IPS DF 6.9 (cell line): ENCODE measurements around the gene KRTAP21-3.
"Not testable (repeated sequence)": the region's sequence is repeated elsewhere in the genome, so short reads cannot be mapped to it uniquely, and the experiment has no call there.

Experiments used
- DNase-seq: peaks from one replicate; pipeline ENCODE4 v3.0.0-alpha.2; 2013; ENCODE audit warnings: low read depth, low spot score
- H3K27ac ChIP-seq: one replicate; pipeline ENCODE4 v1.5.1; 2013; ENCODE audit warnings: low read length, control low read depth
- H3K27me3 ChIP-seq: 2 replicates; pipeline ENCODE4 v1.6.1; 2013; ENCODE audit warnings: mild to moderate bottlenecking, low read length; ENCODE audit not compliant: control insufficient read depth, insufficient read depth
- H3K36me3 ChIP-seq: 2 replicates; pipeline ENCODE4 v1.6.1; 2013; ENCODE audit warnings: low read length; ENCODE audit not compliant: control insufficient read depth, insufficient read depth
- H3K4me1 ChIP-seq: 2 replicates; pipeline ENCODE4 v1.6.1; 2013; ENCODE audit warnings: low read length; ENCODE audit not compliant: control insufficient read depth, insufficient read depth
- H3K4me3 ChIP-seq: 2 replicates; pipeline ENCODE4 v1.5.1; 2013; ENCODE audit warnings: mild to moderate bottlenecking, low read length
- H3K9me3 ChIP-seq: 2 replicates; pipeline ENCODE4 v1.6.1; 2013; ENCODE audit warnings: low read length, inconsistent platforms; ENCODE audit not compliant: control insufficient read depth, insufficient read depth
- WGBS: extraction: QIAGEN DNeasy Blood & Tissue Kit; methylation state at CpG from one replicate; pipeline ENCODE4 v1.1.7; 2013; ENCODE audit warnings: mixed read lengths, missing lambda C conversion rate; ENCODE audit not compliant: insufficient read length, insufficient coverage; 5-methylcytosine and 5-hydroxymethylcytosine counted together

The KRTAP21-3 gene

GRCh38 chr21:30718239-30718909 lies at the start of gene KRTAP21-3:
Gene KRTAP21-3 (minus strand): TSS chr21:30718777. CDS start chr21:30718759, 18 bp downstream.
- Histone ChIP-seq H3K27ac (no peak within 1 kb of the TSS), H3K9me3 (no peaks in the 10 kb centered on the region; the same call in 1 of the 2 replicates), H3K4me1 (no peaks in the 10 kb centered on the region), H3K36me3 (no peaks in the 10 kb centered on the region), H3K4me3 (no peak within 1 kb of the TSS), H3K27me3 (no peaks in the 10 kb centered on the region)
- DNase-seq, result no peak
- no CpG with 5 or more reads among the region's 3 CpGs for WGBS

DNA sequence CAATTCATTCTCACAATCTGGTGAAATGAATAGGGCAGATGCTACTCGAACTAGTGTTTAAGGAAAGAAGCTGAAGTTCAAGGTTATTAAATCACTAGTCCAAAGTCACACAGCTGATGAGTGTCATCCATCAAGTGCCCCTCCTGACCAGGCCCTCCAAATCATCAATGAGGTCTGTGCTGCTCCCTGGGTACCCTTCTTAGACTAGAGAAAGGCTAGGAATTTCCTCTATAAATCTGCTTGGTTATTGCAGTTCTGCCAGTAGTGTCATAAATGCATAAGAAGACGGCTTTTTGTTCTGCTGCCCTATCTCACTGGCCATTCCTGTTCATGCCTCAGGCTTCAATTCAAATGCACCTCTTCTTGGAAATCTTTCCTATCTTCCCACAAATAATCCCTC lies 42.2 kb upstream of the KRTAP21-3 start:
- no peak overlapping the region for H3K27ac ChIP-seq
- WGBS, result no CpG with 5 or more reads among the region's 2 CpGs
- H3K9me3 ChIP-seq, result peaks cover 9% of the 10 kb centered on the region
- H3K4me3 ChIP-seq, result no peak overlapping the region
- H3K36me3 ChIP-seq, result no peaks in the 10 kb centered on the region
- no peaks in the 10 kb centered on the region for H3K4me1 ChIP-seq
- no peak for DNase-seq
- H3K27me3 ChIP-seq, result no peaks in the 10 kb centered on the region

DNA sequence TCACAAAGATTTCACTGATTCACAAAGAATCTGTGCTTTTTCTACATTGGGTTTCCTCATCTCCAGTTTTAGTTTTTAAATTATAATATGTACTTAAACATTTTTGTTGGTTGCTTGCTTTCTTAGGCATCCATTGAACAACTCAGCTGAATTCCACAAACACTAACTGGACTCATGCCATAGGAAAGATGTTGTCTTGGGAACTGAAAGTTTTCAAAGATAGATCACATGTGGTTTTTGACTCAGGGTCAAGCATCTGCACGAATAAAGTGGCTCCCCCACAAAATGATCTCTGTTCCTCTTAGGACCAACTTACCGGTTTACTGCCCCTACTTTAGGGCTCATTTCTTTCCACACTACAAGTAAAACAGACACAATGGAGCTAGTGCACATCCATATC lies 39.7 kb upstream of the KRTAP21-3 start:
- no peaks in the 10 kb centered on the region for H3K4me1 ChIP-seq
- no peaks in the 10 kb centered on the region for H3K36me3 ChIP-seq
- WGBS, result no CpG with 5 or more reads among the region's 2 CpGs
- peaks cover 10% of the 10 kb centered on the region for H3K9me3 ChIP-seq
- DNase-seq, result no peak
- H3K27me3 ChIP-seq, result no peaks in the 10 kb centered on the region
- no peak overlapping the region for H3K27ac ChIP-seq
- H3K4me3 ChIP-seq, result no peak overlapping the region

- H3K36me3 ChIP-seq, DNase-seq, H3K9me3 ChIP-seq, H3K4me3 ChIP-seq, H3K27ac ChIP-seq, H3K4me1 ChIP-seq, H3K27me3 ChIP-seq: not testable (repeated sequence)
- WGBS, result no CpG with 5 or more reads among the region's 2 CpGs
Measured at GRCh38 chr21:30755328-30755727, 36.8 kb upstream of the KRTAP21-3 start, which contains the start of gene KRTAP21-1. Gene KRTAP21-1 (minus strand): TSS chr21:30755428. CDS start chr21:30755378, 50 bp downstream.

- H3K27me3 ChIP-seq, result no peaks in the 10 kb centered on the region
- H3K4me3 ChIP-seq, result no peak within 1 kb of the TSS
- no peak for DNase-seq
- no peak within 1 kb of the TSS for H3K27ac ChIP-seq
- peaks cover 7% of the 10 kb centered on the region for H3K9me3 ChIP-seq
- no peaks in the 10 kb centered on the region for H3K36me3 ChIP-seq
- no peaks in the 10 kb centered on the region for H3K4me1 ChIP-seq
Measured at GRCh38 chr21:30747159-30747558, 28.6 kb upstream of the KRTAP21-3 start, which contains the start of gene KRTAP21-2. Gene KRTAP21-2 (minus strand): TSS chr21:30747259. CDS start chr21:30747202, 57 bp downstream.

- Histone ChIP-seq H3K36me3 (no peaks in the 10 kb centered on the region), H3K27ac (no peak overlapping the region), H3K4me1 (no peaks in the 10 kb centered on the region), H3K27me3 (no peaks in the 10 kb centered on the region), H3K9me3 (peaks cover 6% of the 10 kb centered on the region), H3K4me3 (no peak overlapping the region)
- no peak for DNase-seq
- no CpG with 5 or more reads among the region's 2 CpGs for WGBS
Measured at GRCh38 chr21:30740462-30740861, 21.9 kb upstream of the KRTAP21-3 start.

- Histone ChIP-seq H3K4me1 (no peaks in the 10 kb centered on the region), H3K4me3 (no peak overlapping the region), H3K27me3 (no peaks in the 10 kb centered on the region), H3K27ac (no peak overlapping the region), H3K36me3 (no peaks in the 10 kb centered on the region), H3K9me3 (peaks cover 2% of the 10 kb centered on the region; the same call in 1 of the 2 replicates)
- no peak for DNase-seq
- WGBS, result no CpG with 5 or more reads among the region's 1 CpG
Measured at GRCh38 chr21:30733026-30733425, 14.4 kb upstream of the KRTAP21-3 start.

DNA sequence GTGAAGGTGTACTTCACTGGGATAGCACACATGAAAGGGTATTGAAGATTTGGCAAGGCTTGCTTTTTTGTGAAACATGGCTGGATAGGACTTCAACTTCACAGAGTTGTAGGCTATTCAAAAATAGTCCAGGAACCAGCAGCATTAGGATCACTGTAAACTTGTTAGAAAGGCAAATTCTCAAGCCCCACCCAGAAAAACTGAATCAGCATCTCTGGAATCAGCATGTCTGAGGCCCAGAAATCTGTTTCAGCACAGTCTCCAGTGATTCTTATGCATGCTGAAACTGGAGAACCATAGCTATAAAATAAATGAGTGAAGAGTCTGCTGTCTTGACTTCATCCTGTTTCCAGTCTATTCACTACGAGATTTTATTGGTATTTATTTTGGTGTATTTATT lies 8.1 kb upstream of the KRTAP21-3 start:
- H3K36me3 ChIP-seq, result no peaks in the 10 kb centered on the region
- H3K27ac ChIP-seq, result no peak overlapping the region
- H3K27me3 ChIP-seq, result no peaks in the 10 kb centered on the region
- no peak for DNase-seq
- H3K9me3 ChIP-seq, result peaks cover 5% of the 10 kb centered on the region
- no CpG with 5 or more reads among the region's 1 CpG for WGBS
- H3K4me1 ChIP-seq, result no peaks in the 10 kb centered on the region
- H3K4me3 ChIP-seq, result no peak overlapping the region

GRCh38 chr21:30719401-30719800 lies 824 bp upstream of the KRTAP21-3 start:
- no peaks in the 10 kb centered on the region for H3K36me3 ChIP-seq
- no peaks in the 10 kb centered on the region; the same call in 1 of the 2 replicates for H3K9me3 ChIP-seq
- H3K4me3 ChIP-seq, result no peak overlapping the region
- H3K27me3 ChIP-seq, result no peaks in the 10 kb centered on the region
- DNase-seq, result no peak
- no peaks in the 10 kb centered on the region for H3K4me1 ChIP-seq
- WGBS, result no CpG with 5 or more reads among the region's 1 CpG
- H3K27ac ChIP-seq, result no peak overlapping the region

- Histone ChIP-seq H3K36me3 (no peaks in the 10 kb centered on the region), H3K4me3 (no peak overlapping the region), H3K9me3 (no peaks in the 10 kb centered on the region; the same call in 1 of the 2 replicates), H3K4me1 (no peaks in the 10 kb centered on the region), H3K27ac (no peak overlapping the region), H3K27me3 (no peaks in the 10 kb centered on the region)
- DNase-seq, result no peak
- WGBS, result no CpG with 5 or more reads among the region's 2 CpGs
Measured at GRCh38 chr21:30717105-30717504, 1.5 kb downstream of the KRTAP21-3 start.

DNA sequence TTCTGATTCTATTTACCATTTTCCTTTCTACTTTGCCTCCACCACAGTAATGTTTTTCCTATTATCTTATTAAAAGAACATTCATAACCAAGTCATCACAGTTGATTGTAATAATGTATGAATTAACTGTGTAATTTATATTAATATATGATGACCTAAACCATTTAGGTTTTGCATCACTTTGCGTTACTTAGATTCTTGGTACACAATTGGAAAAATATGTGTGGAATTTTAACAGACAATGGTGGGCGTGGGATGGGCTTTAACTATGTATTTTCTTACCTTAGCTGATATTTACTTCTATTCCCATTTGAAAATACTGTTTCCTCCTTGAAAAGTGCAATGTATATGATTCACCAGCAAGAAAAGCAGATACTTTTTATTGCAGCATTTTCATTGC lies 3.6 kb downstream of the KRTAP21-3 start:
- H3K27me3 ChIP-seq, result no peaks in the 10 kb centered on the region
- no peak overlapping the region for H3K4me3 ChIP-seq
- no peaks in the 10 kb centered on the region for H3K36me3 ChIP-seq
- H3K9me3 ChIP-seq, result peaks cover 2% of the 10 kb centered on the region
- H3K27ac ChIP-seq, result no peak overlapping the region
- no CpG with 5 or more reads among the region's 2 CpGs for WGBS
- H3K4me1 ChIP-seq, result no peaks in the 10 kb centered on the region
- no peak for DNase-seq
